ENCODE measurements around the gene CTDSPL2. TPM values are rescaled to one million over a fixed set of nuclear protein-coding genes. Genes with fewer than 3 reads are reported as not detected.

Gene CTDSPL2
- total and polyA plus RNA-seq, 10 of the 15 experiments (the other 5 are each of a cell fraction or from before 2014, with no cell fraction given) = 10.7 to 77.1 (median 44.9) TPM

GRCh38 chr15:44397869-44398268 is 29.6 kb upstream of the CTDSPL2 start:
- ChIA-PET RAD21 (ENCODE audit: unreplicated experiment) (no interaction called here), POLR2A (interaction anchor here (0.6 kb wide), 1 partner anchor 13 kb away, joined by 3 read pairs; no protein-coding TSS in a partner anchor), SMC1A (ENCODE audit: uncharacterized antibody, unreplicated experiment) (interaction anchor here (0.8 to 1.0 kb wide), 3 partner anchors 10 to 29 kb away, joined by 3 to 5 read pairs (median 4); no protein-coding TSS in a partner anchor), CTCF (interaction anchor here (1.0 to 1.4 kb wide), 4 partner anchors 9 to 147 kb away, joined by 3 to 4 read pairs (median 3); no protein-coding TSS in a partner anchor)
- H3K27me3 ChIP-seq (replicated peaks in 1 of 2; ENCODE audit: control insufficient read depth in 2 of 2, insufficient read depth in 2 of 2, low read length in 1 of 2) = no peaks in the 10 kb centered on the region
- intact Hi-C loops (cut with micrococcal nuclease; ENCODE audit: unreplicated experiment) = no loop called here
- H3K9ac ChIP-seq (ENCODE audit: control insufficient read depth, insufficient read depth, low read length) = no peak overlapping the region
- no peaks in the 10 kb centered on the region for H3K79me2 ChIP-seq (ENCODE audit: control insufficient read depth, insufficient read depth, low read length)
- no peaks in the 10 kb centered on the region for H3K4me1 ChIP-seq (ENCODE audit: control insufficient read depth, insufficient read depth, low read length)
- DNase-seq (ENCODE audit: low read depth, low spot score) = no peak
- FAIRE-seq = no peak
- in situ Hi-C loops (cut with MboI) = no loop called here
- no peak overlapping the region for H3K4me2 ChIP-seq (ENCODE audit: control insufficient read depth, insufficient read depth)
- H4K20me1 ChIP-seq (ENCODE audit: control insufficient read depth, insufficient read depth) = no peaks in the 10 kb centered on the region
- TF ChIP-seq, protein P1, sequence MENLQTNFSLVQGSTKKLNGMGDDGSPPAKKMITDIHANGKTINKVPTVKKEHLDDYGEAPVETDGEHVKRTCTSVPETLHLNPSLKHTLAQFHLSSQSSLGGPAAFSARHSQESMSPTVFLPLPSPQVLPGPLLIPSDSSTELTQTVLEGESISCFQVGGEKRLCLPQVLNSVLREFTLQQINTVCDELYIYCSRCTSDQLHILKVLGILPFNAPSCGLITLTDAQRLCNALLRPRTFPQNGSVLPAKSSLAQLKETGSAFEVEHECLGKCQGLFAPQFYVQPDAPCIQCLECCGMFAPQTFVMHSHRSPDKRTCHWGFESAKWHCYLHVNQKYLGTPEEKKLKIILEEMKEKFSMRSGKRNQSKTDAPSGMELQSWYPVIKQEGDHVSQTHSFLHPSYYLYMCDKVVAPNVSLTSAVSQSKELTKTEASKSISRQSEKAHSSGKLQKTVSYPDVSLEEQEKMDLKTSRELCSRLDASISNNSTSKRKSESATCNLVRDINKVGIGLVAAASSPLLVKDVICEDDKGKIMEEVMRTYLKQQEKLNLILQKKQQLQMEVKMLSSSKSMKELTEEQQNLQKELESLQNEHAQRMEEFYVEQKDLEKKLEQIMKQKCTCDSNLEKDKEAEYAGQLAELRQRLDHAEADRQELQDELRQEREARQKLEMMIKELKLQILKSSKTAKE (IDR thresholded peaks at IDR 0.05; ENCODE audit: low read depth, poor library complexity, severe bottlenecking) = no peak
- no peak for TF ChIP-seq KAT2A (conservative IDR thresholded peaks at IDR 0.05; ENCODE audit: control insufficient read depth, low read depth, low read length)
- TF ChIP-seq WRNIP1 (IDR thresholded peaks at IDR 0.05; ENCODE audit: borderline replicate concordance, low read depth, low read length) = no peak
- TF ChIP-seq, protein P2, sequence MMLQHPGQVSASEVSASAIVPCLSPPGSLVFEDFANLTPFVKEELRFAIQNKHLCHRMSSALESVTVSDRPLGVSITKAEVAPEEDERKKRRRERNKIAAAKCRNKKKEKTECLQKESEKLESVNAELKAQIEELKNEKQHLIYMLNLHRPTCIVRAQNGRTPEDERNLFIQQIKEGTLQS (IDR thresholded peaks at IDR 0.05; ENCODE audit: borderline replicate concordance, extremely low read depth, low read depth, low read length) = no peak
- no peak for TF ChIP-seq NFXL1 (IDR thresholded peaks at IDR 0.05; ENCODE audit: borderline replicate concordance)
- TF ChIP-seq CTCF (IDR thresholded peaks at IDR 0.05 in 2 of 3, conservative IDR thresholded peaks at IDR 0.05 in 1 of 3; ENCODE audit: control insufficient read depth in 2 of 3, extremely low read depth in 1 of 3, insufficient read depth in 1 of 3, low read depth in 3 of 3, low read length in 3 of 3) = no peak
- no peak for TF ChIP-seq EED (IDR thresholded peaks at IDR 0.05; ENCODE audit: low read depth)
- TF ChIP-seq RBBP5 (conservative IDR thresholded peaks at IDR 0.05) = no peak
- TF ChIP-seq ATF7 (IDR thresholded peaks at IDR 0.05; ENCODE audit: low read depth) = no peak
- no peak for TF ChIP-seq IRF4 (IDR thresholded peaks at IDR 0.05; ENCODE audit: low read depth, low read length)
- TF ChIP-seq CHD2 (IDR thresholded peaks at IDR 0.05; ENCODE audit: borderline replicate concordance, low read depth, low read length) = no peak
- TF ChIP-seq, protein P3, sequence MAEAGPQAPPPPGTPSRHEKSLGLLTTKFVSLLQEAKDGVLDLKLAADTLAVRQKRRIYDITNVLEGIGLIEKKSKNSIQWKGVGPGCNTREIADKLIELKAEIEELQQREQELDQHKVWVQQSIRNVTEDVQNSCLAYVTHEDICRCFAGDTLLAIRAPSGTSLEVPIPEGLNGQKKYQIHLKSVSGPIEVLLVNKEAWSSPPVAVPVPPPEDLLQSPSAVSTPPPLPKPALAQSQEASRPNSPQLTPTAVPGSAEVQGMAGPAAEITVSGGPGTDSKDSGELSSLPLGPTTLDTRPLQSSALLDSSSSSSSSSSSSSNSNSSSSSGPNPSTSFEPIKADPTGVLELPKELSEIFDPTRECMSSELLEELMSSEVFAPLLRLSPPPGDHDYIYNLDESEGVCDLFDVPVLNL (IDR thresholded peaks at IDR 0.05; ENCODE audit: low read depth, low read length) = no peak
- TF ChIP-seq CEBPB (IDR thresholded peaks at IDR 0.05; ENCODE audit: borderline replicate concordance in 1 of 2, low read depth in 2 of 2, low read length in 2 of 2) = no peak
- no peak for TF ChIP-seq NFIC (IDR thresholded peaks at IDR 0.05; ENCODE audit: low read depth, low read length)
- TF ChIP-seq NR2F1 (conservative IDR thresholded peaks at IDR 0.05) = no peak
- TF ChIP-seq, protein P4, sequence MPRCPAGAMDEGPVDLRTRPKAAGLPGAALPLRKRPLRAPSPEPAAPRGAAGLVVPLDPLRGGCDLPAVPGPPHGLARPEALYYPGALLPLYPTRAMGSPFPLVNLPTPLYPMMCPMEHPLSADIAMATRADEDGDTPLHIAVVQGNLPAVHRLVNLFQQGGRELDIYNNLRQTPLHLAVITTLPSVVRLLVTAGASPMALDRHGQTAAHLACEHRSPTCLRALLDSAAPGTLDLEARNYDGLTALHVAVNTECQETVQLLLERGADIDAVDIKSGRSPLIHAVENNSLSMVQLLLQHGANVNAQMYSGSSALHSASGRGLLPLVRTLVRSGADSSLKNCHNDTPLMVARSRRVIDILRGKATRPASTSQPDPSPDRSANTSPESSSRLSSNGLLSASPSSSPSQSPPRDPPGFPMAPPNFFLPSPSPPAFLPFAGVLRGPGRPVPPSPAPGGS (IDR thresholded peaks at IDR 0.05; ENCODE audit: borderline replicate concordance, insufficient read depth, low read depth, low read length, poor library complexity, severe bottlenecking) = no peak
- H3K9me3 ChIP-seq (replicated peaks; ENCODE audit: control insufficient read depth, insufficient read depth, low read length) = no peaks in the 10 kb centered on the region
- 86% methylated on average over 1 of the region's 1 CpG for whole genome bisulfite sequencing (ENCODE audit: insufficient coverage, insufficient replicate concordance, low lambda C conversion rate, missing lambda C conversion rate)
- no peak overlapping the region for H3K27ac ChIP-seq (ENCODE audit: control insufficient read depth, insufficient read depth)
- H3K36me3 ChIP-seq (ENCODE audit: control insufficient read depth in 2 of 2, insufficient read depth in 2 of 2, low read length in 1 of 2) = no peaks in the 10 kb centered on the region; a peak in 1 of 4 replicates
- no peak overlapping the region for H2AFZ ChIP-seq (ENCODE audit: control insufficient read depth, low read depth, low read length)
- no peak overlapping the region for H3K4me3 ChIP-seq
- ATAC-seq = no peak
- BruUV-seq (replicated peaks) = no TSS peak

Measured in GM12878 (cell line).